SKM-1 (cell line): ENCODE measurements around the gene EIF4E.
"Not testable (repeated sequence)": the region's sequence is repeated elsewhere in the genome, so short reads cannot be mapped to it uniquely, and the experiment has no call there.

Experiments used
- DNase-seq: peaks from one replicate; lab custom pipeline; 2025; ENCODE audit not compliant: unreplicated experiment; lab: John Stamatoyannopoulos, UW

The EIF4E gene

GRCh38 chr4:98932539-98932938, 3.6 kb upstream of the EIF4E start:
- DNase-seq, result peak; percentile 62

DNA sequence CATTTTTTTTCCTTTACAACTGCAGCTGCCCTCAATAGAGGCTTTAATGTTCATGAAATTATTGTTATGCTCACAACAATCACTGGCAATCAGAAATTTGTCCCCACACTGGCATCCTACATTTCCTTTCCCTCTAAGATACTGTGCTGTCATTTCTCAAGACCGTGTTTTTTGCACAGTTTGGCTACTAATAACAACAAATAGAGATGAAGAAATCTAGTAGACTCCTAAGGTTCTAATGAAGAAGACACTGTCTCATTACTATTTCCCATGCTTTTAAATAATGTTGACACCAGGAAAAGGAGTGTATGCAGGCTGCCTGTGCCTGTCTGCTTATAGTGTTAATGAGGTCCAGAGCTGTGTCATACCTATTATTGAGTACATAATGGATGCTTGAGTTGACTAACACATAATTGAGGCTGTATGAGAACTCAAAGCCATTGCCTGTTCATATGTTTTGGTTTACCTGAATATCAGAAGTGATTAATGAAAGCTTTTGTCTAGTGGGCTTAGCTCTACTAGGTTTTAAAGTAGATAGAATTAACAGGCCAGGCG, 1.5 kb upstream of the EIF4E start:
- no peak for DNase-seq

- peak; percentile 37 for DNase-seq
Observed at GRCh38 chr4:98929341-98930267, 671 bp upstream of the EIF4E start.

DNA sequence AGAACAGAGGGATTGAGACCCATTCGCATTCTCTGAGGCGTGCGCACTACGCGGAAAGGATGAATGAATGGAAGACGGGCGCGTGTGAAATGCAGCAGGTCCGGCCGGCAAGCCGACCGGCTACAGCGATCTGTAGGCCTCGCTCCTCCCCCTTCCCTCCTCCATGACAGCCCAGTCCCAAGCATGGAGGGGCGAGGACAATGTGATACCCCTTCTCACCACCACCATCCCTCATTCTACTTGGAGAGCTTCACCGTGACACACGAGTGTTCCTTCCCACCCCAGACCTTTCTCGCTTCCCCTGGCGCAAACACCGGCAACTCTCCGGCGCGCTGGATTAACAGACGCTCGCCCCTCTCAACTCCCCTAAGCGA, 815 bp downstream of the EIF4E start:
- peak; percentile 66 for DNase-seq

DNA sequence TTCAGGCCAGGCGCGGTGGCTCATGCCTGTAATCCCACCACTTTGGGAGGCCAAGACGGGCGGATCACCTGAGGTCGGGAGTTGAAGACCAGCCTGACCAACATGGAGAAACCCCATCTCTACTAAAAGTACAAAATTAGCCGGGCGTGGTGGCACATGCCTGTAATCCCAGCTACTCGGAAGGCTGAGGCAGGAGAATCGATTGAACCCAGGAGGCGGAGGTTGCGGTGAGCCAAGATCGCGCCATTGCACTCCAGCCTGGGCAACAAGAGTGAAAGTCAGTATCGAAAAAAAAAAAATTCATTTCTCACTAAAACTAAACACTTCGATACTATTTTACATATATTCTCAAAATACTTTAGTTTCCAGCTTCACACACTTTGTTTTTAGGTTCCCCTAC, 2.7 kb downstream of the EIF4E start:
- not testable (repeated sequence) for DNase-seq

DNA sequence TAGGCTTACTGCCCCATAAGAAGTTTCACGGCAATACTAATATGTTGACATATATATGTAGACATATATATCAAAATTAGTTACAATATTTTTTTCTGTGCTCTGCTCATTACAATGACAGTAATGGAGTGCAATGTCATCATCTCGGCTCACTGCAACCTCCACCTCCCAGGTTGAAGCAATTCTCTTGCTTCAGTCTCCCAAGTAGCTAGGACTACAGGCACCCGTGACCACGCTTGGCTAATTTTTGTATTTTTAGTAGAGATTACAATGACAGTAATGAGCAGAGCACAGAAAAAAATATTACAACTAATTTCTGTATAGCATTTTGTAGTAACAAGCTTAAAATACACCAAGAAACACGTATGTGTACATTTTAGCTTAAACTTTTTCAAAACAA, 7.6 kb downstream of the EIF4E start:
- no peak for DNase-seq

GRCh38 chr4:98919996-98920395, 8.9 kb downstream of the EIF4E start:
- no peak for DNase-seq

DNA sequence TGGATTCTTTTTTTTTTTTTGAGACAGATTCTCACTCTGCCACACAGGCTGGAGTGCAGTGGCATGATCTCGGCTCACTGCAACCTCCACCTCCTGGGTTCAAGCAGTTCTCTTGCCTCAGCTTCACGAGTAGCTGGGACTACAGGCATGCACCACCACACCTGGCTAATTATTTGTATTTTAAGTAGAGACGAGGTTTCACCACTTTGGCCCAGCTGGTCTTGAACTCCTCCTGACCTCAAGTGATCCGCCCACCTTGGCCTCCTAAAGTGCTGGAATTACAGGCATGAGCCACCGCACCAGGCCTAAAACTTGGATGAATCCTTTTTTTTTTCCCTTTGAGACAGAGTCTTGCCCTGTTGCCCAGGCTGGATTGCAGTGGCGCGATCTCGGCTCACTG, 18.2 kb downstream of the EIF4E start:
- not testable (repeated sequence) for DNase-seq

GRCh38 chr4:98909646-98910401, 19.1 kb downstream of the EIF4E start:
- DNase-seq, result no peak

DNA sequence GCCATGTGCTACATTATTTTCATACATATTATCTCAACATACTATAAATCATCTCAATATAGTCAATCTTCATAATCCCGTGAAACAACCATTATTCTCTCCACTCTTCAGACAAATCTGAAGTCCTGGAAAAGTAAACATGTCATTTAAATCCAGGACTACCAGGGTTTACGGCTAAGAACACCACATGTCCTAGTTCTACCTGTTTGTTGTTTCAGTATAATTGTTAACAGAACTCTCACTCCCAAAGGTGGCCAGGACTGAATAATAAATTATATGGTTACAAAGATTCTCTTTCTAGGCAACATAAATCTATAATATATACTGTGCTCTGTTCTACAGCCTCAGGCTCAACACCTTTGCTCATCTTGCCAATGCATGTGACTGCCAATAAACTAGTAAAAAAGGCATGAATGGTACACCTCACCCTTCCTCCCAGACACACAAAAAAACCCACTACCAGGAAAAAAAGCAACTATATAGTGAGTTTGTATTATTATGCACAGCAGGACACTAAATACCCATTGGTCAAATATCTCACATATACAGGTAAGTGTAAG, 20.1 kb downstream of the EIF4E start:
- DNase-seq, result no peak

- no peak for DNase-seq
Observed at GRCh38 chr4:98908182-98908581, 20.8 kb downstream of the EIF4E start.

GRCh38 chr4:98905839-98906238, 23.1 kb downstream of the EIF4E start:
- no peak for DNase-seq

- no peak for DNase-seq
Observed at GRCh38 chr4:98905297-98905696, 23.6 kb downstream of the EIF4E start.

- DNase-seq, result no peak
Observed at GRCh38 chr4:98903963-98904362, 25.0 kb downstream of the EIF4E start.

- DNase-seq, result no peak
Observed at GRCh38 chr4:98903561-98903960, 25.4 kb downstream of the EIF4E start.

DNA sequence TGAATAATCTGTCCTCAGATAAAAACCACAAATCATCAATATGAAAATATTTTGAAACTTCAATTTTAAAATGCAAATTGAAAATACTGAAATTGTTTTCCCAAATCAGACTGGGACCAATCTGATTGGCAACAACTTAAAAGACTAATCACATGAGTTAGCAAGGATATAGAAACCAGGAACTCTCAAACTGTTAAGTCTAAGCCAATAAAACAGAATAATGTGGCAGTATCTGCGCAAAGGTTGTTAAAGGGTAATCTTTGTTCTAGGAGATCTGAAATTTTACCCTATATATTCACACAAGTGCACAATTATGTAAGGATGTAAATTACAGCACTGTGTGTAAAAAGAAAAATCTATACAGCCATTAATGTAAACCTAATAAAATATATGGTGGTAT, 29.7 kb downstream of the EIF4E start:
- DNase-seq, result no peak

- no peak for DNase-seq
Observed at GRCh38 chr4:98891478-98892337, 37.2 kb downstream of the EIF4E start.

- DNase-seq, result no peak
Observed at GRCh38 chr4:98890702-98891455, 38.1 kb downstream of the EIF4E start.

DNA sequence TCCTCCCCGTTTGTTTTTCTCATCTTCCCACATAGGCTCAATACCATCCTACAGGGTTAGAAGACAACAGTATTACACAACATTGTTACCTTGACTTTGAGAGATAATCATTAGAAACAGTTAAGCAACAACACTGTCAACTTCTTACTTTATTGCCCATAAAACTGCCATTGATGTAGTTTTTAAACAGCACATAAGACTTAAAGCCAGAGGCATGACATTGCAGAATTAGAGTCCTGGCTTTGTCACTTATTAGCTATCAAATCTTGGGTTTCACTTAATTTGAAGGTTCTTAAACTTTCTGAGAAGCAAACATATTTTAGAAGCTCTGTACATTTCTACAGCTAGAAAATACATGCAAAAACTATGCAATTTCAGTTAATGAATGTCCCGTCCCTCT, 41.8 kb downstream of the EIF4E start:
- DNase-seq, result no peak

DNA sequence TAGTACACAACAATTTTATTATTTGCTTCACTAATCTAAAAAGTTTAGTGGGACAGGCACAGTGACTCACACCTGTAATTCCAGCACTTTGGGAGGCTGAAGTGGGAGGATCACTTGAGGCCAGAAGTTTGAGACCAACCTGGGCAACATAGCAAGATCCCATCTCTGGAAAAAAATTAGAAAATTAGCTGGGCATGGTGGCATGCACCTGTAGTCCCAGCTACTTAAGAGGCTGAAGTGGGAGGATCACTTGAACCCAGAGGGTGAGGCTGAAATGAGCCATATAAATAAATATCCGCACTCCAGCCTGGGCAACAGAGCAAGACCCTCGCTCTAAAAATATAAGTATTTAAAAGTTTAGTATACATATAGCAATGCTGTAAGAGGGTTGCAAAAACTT, 42.6 kb downstream of the EIF4E start:
- DNase-seq, result not testable (repeated sequence)
